IMR-90 (cell line): ENCODE results near the gene FIBIN. TPM values are rescaled to one million over a fixed set of nuclear protein-coding genes. Genes with fewer than 3 reads are reported as not detected.

Experiments
- ATAC-seq: fragments of 200-7000 bp; cut with Tn5 transposase; 2 replicates; pipeline ENCODE4 v1.9.1; 2020; ENCODE audit warnings: low read depth, mild to moderate bottlenecking, moderate library complexity
- BruUV-seq: library from RNA; stranded (reverse); fragments of 400-500 nt; replicated peaks from 2 replicates; lab custom pipeline; 2021; lab: Mats Ljungman, UMichigan
- CTCF ChIA-PET: fragments of 300-600 bp; formaldehyde crosslinking; extraction: SDS; loops from one replicate; lab custom pipeline; 2021; ENCODE audit warnings: antibody characterized with exemption; lab: Yijun Ruan, JAX
- POLR2A ChIA-PET: fragments of 300-600 bp; sonication (Branson Sonifier 250); formaldehyde crosslinking; loops from one replicate; lab custom pipeline; 2022; ENCODE audit warnings: antibody characterized with exemption; ENCODE audit not compliant: unreplicated experiment; lab: Charles Lee
- DNase-seq: peaks from one replicate; pipeline ENCODE4 v3.0.0; 2013
- H2AFZ ChIP-seq: replicated peaks from 2 replicates; pipeline ENCODE3; 2013; ENCODE audit warnings: low read length, mild to moderate bottlenecking; ENCODE audit not compliant: poor library complexity
- H2AK5ac ChIP-seq: 2 replicates; pipeline ENCODE4 v1.6.1; 2013; ENCODE audit warnings: low read depth, low read length, inconsistent platforms
- H2AK9ac ChIP-seq: replicated peaks from 2 replicates; pipeline ENCODE3; 2013; ENCODE audit warnings: mild to moderate bottlenecking, low read depth, low read length, moderate library complexity; ENCODE audit not compliant: poor library complexity
- H2BK120ac ChIP-seq: 2 replicates; pipeline ENCODE4 v1.6.1; 2013; ENCODE audit warnings: low read depth, low read length, inconsistent platforms
- H2BK15ac ChIP-seq: 3 replicates; pipeline ENCODE4 v1.6.1; 2013; ENCODE audit warnings: low read depth, low read length, inconsistent platforms
- H2BK20ac ChIP-seq: 2 replicates; pipeline ENCODE4 v1.6.1; 2013; ENCODE audit warnings: low read depth, mild to moderate bottlenecking, inconsistent platforms, low read length, moderate library complexity
- H2BK5ac ChIP-seq: 2 replicates; pipeline ENCODE4 v1.6.1; 2013; ENCODE audit warnings: mild to moderate bottlenecking, low read depth, low read length, inconsistent platforms; ENCODE audit not compliant: poor library complexity, severe bottlenecking
- H3K14ac ChIP-seq: replicated peaks from 2 replicates; pipeline ENCODE4 v1.6.1; 2013; ENCODE audit warnings: low read depth, low read length, inconsistent platforms
- H3K18ac ChIP-seq: 2 replicates; pipeline ENCODE4 v1.6.1; 2013; ENCODE audit warnings: low read depth, low read length, control low read depth
- H3K23ac ChIP-seq: 2 replicates; pipeline ENCODE4 v1.6.1; 2013; ENCODE audit warnings: low read depth, low read length, inconsistent platforms
- H3K27ac ChIP-seq: 2 replicates; pipeline ENCODE4 v1.5.1; 2013; ENCODE audit warnings: mild to moderate bottlenecking, control low read depth, low read length; ENCODE audit not compliant: insufficient read depth
- H3K27me3 ChIP-seq: 2 replicates; pipeline ENCODE4 v1.6.1; 2013; ENCODE audit warnings: low read length; ENCODE audit not compliant: control insufficient read depth, insufficient read depth
- H3K36me3 ChIP-seq: 2 replicates; pipeline ENCODE4 v1.6.1; 2013; ENCODE audit warnings: low read length, mixed read lengths; ENCODE audit not compliant: control insufficient read depth, insufficient read depth
- H3K4ac ChIP-seq: 2 replicates; pipeline ENCODE4 v1.6.1; 2013; ENCODE audit warnings: low read depth, low read length, inconsistent platforms
- H3K4me1 ChIP-seq: 2 replicates; pipeline ENCODE4 v1.6.1; 2013; ENCODE audit warnings: low read length, mixed read lengths; ENCODE audit not compliant: control insufficient read depth, insufficient read depth
- H3K4me2 ChIP-seq: 2 replicates; pipeline ENCODE4 v1.6.1; 2013; ENCODE audit warnings: low read depth, mild to moderate bottlenecking, control low read depth, low read length, moderate library complexity
- H3K4me3 ChIP-seq: 2 replicates; pipeline ENCODE4 v1.5.1; 2013; ENCODE audit warnings: low read depth, mild to moderate bottlenecking, control low read depth, low read length, moderate library complexity; ENCODE audit not compliant: insufficient read depth
- H3K56ac ChIP-seq: 2 replicates; pipeline ENCODE4 v1.6.1; 2013; ENCODE audit warnings: low read length, inconsistent platforms; ENCODE audit not compliant: insufficient read depth; ENCODE audit errors: extremely low read depth
- H3K79me1 ChIP-seq, 2 experiments: 2 replicates each; pipeline ENCODE4 v1.6.1; 2013; ENCODE audit warnings: low read length in 2 of 2, inconsistent platforms in 1 of 2, low read depth in 1 of 2
- H3K9ac ChIP-seq: 2 replicates; pipeline ENCODE4 v1.6.1; 2013; ENCODE audit warnings: low read depth, low read length, control low read depth
- H3K9me1 ChIP-seq: 2 replicates; pipeline ENCODE4 v1.6.1; 2013; ENCODE audit warnings: low read length, inconsistent platforms; ENCODE audit not compliant: insufficient read depth
- H3K9me3 ChIP-seq: 2 replicates; pipeline ENCODE4 v1.6.1; 2013; ENCODE audit warnings: low read length; ENCODE audit not compliant: control insufficient read depth, insufficient read depth
- H4K20me1 ChIP-seq: 2 replicates; pipeline ENCODE4 v1.6.1; 2013; ENCODE audit warnings: low read length, inconsistent platforms; ENCODE audit not compliant: insufficient read depth
- H4K5ac ChIP-seq: 2 replicates; pipeline ENCODE4 v1.6.1; 2013; ENCODE audit warnings: mild to moderate bottlenecking, low read depth, low read length, control low read depth
- H4K8ac ChIP-seq, 2 experiments: 2 replicates each; pipeline ENCODE4 v1.6.1; 2013; ENCODE audit warnings: low read depth in 2 of 2, low read length in 2 of 2, control low read depth in 1 of 2, inconsistent platforms in 1 of 2
- H4K91ac ChIP-seq: 2 replicates; pipeline ENCODE4 v1.6.1; 2013; ENCODE audit warnings: low read depth, low read length, inconsistent platforms; ENCODE audit not compliant: insufficient read depth
- CEBPB ChIP-seq: IDR thresholded peaks from 2 replicates; pipeline ENCODE4 v1.6.1; 2012; ENCODE audit warnings: low read depth, low read length, improper control_type of control experiment
- NFE2L2 ChIP-seq: fragments of 150-350 bp; IDR thresholded peaks from 2 replicates; pipeline ENCODE4 v1.6.1; 2016; ENCODE audit warnings: low read depth, mild to moderate bottlenecking, low read length
- RFX5 ChIP-seq: IDR thresholded peaks from 2 replicates; pipeline ENCODE4 v1.8.0; 2012; ENCODE audit warnings: low read depth, mild to moderate bottlenecking, low read length, moderate library complexity
- WGBS, 2 experiments: methylation state at CpG; one replicate each; pipeline versions ENCODE4 v1.1.5 to v1.1.7; 2013; ENCODE audit warnings: missing lambda C conversion rate in 2 of 2; ENCODE audit not compliant: insufficient read length in 1 of 2; ENCODE audit errors: extremely low coverage in 2 of 2; 5-methylcytosine and 5-hydroxymethylcytosine counted together
- dilution Hi-C: fragments of 300-500 bp; cut with HindIII; formaldehyde crosslinking; loops from one replicate; pipeline ENCODE4 v1.14.3; 2018; ENCODE audit warnings: low sequenced_read_pairs; ENCODE audit not compliant: unreplicated experiment
- in situ Hi-C: fragments of 300-500 bp; cut with MboI; formaldehyde crosslinking; loops from 3 replicates; pipeline ENCODE4 v1.14.3; 2019; ENCODE audit warnings: low sequenced_read_pairs, inconsistent platforms, mixed read lengths
- intact Hi-C: fragments of 100-400 bp; cut with micrococcal nuclease; formaldehyde crosslinking; loops from 2 replicates; pipeline ENCODE4 v1.10.0; 2022
- polyA plus RNA-seq, 3 experiments: library from polyadenylated mRNA; depleted of rRNA; stranded (reverse); fragments of >200 nt; gene quantifications; 2 replicates each; pipeline ENCODE4 v1.2.3, GENCODE V29; 2012; ENCODE audit warnings: low replicate concordance in 1 of 3
- total RNA-seq: library from RNA; depleted of rRNA; stranded (reverse); fragments of >200 nt; gene quantifications from 2 replicates; pipeline ENCODE4 v1.2.3, GENCODE V29; 2012

Gene FIBIN
- total and polyA plus RNA-seq, 2 of the 4 experiments (the other 2 are of a cell fraction): 5.7 to 6.1 TPM

DNA sequence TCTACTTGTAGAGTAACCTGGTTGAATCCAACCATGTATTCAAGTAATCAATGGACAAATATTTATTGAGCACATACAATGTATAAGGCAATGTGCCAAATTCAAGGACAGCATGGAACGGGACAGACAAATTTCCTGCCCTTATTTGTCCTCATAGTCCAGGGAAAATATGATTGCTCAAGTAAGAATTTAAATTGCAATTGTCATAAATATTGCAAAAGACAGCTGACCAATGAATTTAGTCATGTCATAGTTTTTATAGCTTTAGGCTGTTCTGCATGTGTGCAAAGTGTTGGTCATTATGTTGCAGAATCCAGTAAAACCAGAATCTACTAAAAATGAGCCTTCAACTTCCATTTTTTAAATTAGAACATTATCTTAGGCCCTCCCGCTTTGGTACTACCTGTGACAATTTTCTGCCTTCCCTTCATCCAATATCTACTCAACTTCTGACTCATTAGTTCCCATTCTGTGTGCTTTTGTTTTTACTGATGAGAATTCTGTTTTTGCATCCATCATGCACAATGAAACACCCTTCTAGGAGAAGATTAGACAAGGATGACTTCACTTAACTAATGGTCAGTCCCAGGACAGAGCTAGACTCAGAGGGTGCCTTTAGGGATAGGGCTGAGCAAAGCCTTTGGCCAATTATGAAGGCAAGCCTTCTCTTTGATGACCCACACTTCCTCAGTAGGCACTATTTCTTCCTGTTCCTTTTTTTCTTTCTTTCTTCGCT is 45.8 kb upstream of the FIBIN start:
- Histone ChIP-seq H4K5ac (peak overlapping the region; percentile 93; the same call in 1 of the 2 replicates), H2BK5ac (peak overlapping the region; percentile 58), H2BK120ac (peak overlapping the region; percentile 85), H3K18ac (peak overlapping the region; percentile 93), H3K27ac (peak overlapping the region; percentile 92; the same call in 1 of the 2 replicates), H3K79me1 (no peaks in the 10 kb centered on the region), H3K9me3 (no peaks in the 10 kb centered on the region), H3K4ac (peak overlapping the region; percentile 92), H3K4me1 (peaks cover 21% of the 10 kb centered on the region), H3K9me1 (peaks cover 4% of the 10 kb centered on the region), H2AK9ac (no peak overlapping the region), H4K91ac (peak overlapping the region; percentile 83), H3K14ac (peak overlapping the region; percentile 83), H4K20me1 (no peaks in the 10 kb centered on the region), H2BK15ac (peak overlapping the region; percentile 76), H3K23ac (peak overlapping the region; percentile 55; the same call in 1 of the 2 replicates), H3K27me3 (no peaks in the 10 kb centered on the region), H2AK5ac (peak overlapping the region; percentile 85), H4K8ac (peak overlapping the region; percentile 9 to 84; a peak in 3 of 4 replicates), H2AFZ (no peak overlapping the region), H3K4me3 (no peak overlapping the region), H3K56ac (no peak overlapping the region), H3K4me2 (no peak overlapping the region), H3K36me3 (no peaks in the 10 kb centered on the region), H3K9ac (no peak overlapping the region), H2BK20ac (peak overlapping the region; percentile 96)
- ChIA-PET POLR2A (interaction anchor here (0.6 kb wide), 1 partner anchor 254 kb away, joined by 3 read pairs; no protein-coding TSS in a partner anchor), CTCF (interaction anchor here (0.6 to 1.3 kb wide), 5 partner anchors 18 to 195 kb away, joined by 3 read pairs; no protein-coding TSS in a partner anchor)
- in situ Hi-C loops (no loop called here), dilution Hi-C loops (no loop called here), intact Hi-C loops (loop anchor here (1.0 to 5.0 kb wide), 3 partner anchors 17 to 209 kb away; no protein-coding TSS in a partner anchor)
- TF ChIP-seq NFE2L2 (peak; percentile 7; the same call in 1 of the 2 replicates), CEBPB (peak; percentile 24; the same call in 1 of the 2 replicates), RFX5 (no peak)
- ATAC-seq: no peak; the same call in 1 of the 2 replicates
- peak; percentile 23 for DNase-seq
- 100% methylated on average over 1 of the region's 3 CpGs; no CpG with 5 or more reads in 1 of the 2 experiments for WGBS, 2 experiments
- no TSS peak for BruUV-seq
